ENCODE measurements around the gene EI24. TPM values are rescaled to one million over a fixed set of nuclear protein-coding genes. Genes with fewer than 3 reads are reported as not detected.

Gene EI24
- total and polyA plus RNA-seq, 9 of the 15 experiments (the other 6 are each of a cell fraction or from before 2014, with no cell fraction given): 50.4 to 260 (median 168) TPM

- TF ChIP-seq ZBTB7A (IDR thresholded peaks at IDR 0.05; ENCODE audit: borderline replicate concordance, control insufficient read depth, low read depth, low read length): peak; percentile 67; the same call in 1 of the 2 replicates
- peak; percentile 33; the same call in 1 of the 2 replicates for TF ChIP-seq ZBTB33 (CRISPR knock-in tag; IDR thresholded peaks at IDR 0.05)
- TF ChIP-seq ZZZ3 (IDR thresholded peaks at IDR 0.05): peak; percentile 77; the same call in 1 of the 2 replicates
- TF ChIP-seq NR0B1 (IDR thresholded peaks at IDR 0.05; ENCODE audit: partially characterized antibody): no peak
- no peak for TF ChIP-seq FUS (optimal IDR thresholded peaks at IDR 0.05; ENCODE audit: low read depth, low read length)
- no peak for TF ChIP-seq ZNF830 (CRISPR knock-in tag; IDR thresholded peaks at IDR 0.05)
- no peak for TF ChIP-seq TCF7L2 (IDR thresholded peaks at IDR 0.05; ENCODE audit: low read depth, low read length)
- no peak for TF ChIP-seq ZNF134 (CRISPR knock-in tag; conservative IDR thresholded peaks at IDR 0.05)
- peak; percentile 62; the same call in 1 of the 2 replicates for TF ChIP-seq GTF2E2 (tag; IDR thresholded peaks at IDR 0.05)
- TF ChIP-seq HDGF (IDR thresholded peaks at IDR 0.05): no peak
- TF ChIP-seq SRSF3 (IDR thresholded peaks at IDR 0.05; ENCODE audit: insufficient read depth, low read length): no peak
- TF ChIP-seq SRF (CRISPR knock-in tag; IDR thresholded peaks at IDR 0.05): no peak
- TF ChIP-seq OTX1 (CRISPR knock-in tag; IDR thresholded peaks at IDR 0.05): no peak; the same call in 1 of the 2 replicates
- peak; percentile 30; the same call in 1 of the 2 replicates for TF ChIP-seq CTBP1 (IDR thresholded peaks at IDR 0.05; ENCODE audit: borderline replicate concordance)
- no peak for TF ChIP-seq SMARCB1 (IDR thresholded peaks at IDR 0.05; ENCODE audit: insufficient read length, low read depth)
- peak; percentile 22 for TF ChIP-seq TAF1 (IDR thresholded peaks at IDR 0.05; ENCODE audit: control insufficient read depth, extremely low read depth, insufficient read depth, low read length, severe bottlenecking)
- no peak for TF ChIP-seq WHSC1 (IDR thresholded peaks at IDR 0.05; ENCODE audit: low read length)
- peak; percentile 85 for TF ChIP-seq TARDBP (IDR thresholded peaks at IDR 0.05)
- peak; percentile 97 for TF ChIP-seq ASH1L (IDR thresholded peaks at IDR 0.05; ENCODE audit: borderline replicate concordance, low read depth, partially characterized antibody)
- TF ChIP-seq TCF7 (IDR thresholded peaks at IDR 0.05; ENCODE audit: borderline replicate concordance): 0 out of 2 replicates have a peak, but pooled peaks have one; percentile 82
- TF ChIP-seq TBP (optimal IDR thresholded peaks at IDR 0.05; ENCODE audit: low read depth, low read length): peak; percentile 78
- TF ChIP-seq MCM2 (IDR thresholded peaks at IDR 0.05; ENCODE audit: low read depth): no peak
These were observed 23.2 kb downstream of the EI24 start, which contains the start of gene STT3A (continued) for GRCh38 chr11:125592305-125593113.
